ENCODE measurements around the gene RTN4R.

The RTN4R gene

DNA sequence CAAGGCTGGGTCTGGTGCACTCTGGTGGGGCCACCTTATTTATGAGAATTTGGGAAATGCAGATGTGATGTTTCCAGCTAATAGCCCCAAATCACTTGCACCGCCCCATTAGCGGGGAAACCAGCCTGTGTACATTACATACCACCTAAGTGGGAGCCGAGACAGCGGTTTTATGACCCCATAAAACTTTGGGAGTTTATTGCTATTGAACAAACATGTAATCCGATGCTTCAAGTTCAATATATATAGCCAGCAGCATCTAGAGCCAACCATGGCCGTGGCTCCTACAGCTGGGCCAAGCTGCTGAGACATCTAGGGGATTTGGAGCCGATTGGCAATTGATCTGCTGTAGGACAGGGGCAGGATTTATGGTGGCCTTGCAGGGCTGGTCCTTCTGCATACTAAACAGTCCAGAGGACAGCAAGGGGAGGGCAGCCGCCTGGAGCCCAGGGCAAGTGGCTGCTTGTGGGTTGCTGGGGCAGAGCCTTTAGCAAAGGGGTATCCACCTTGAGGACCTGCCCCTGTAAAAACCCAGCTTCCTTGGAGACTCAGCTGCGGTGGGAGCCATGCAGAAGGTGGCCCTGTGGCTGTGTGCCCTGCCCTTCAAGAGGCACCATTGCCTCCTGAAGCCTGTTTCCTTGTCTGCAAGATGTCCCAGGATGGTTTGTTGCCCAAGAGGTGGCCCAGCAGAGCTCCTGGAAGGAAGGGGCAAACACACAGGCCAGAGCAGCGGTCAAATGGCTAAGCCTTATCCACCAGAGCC lies 69.4 kb downstream of the RTN4R start:
- DNase-seq = no peak

DNA sequence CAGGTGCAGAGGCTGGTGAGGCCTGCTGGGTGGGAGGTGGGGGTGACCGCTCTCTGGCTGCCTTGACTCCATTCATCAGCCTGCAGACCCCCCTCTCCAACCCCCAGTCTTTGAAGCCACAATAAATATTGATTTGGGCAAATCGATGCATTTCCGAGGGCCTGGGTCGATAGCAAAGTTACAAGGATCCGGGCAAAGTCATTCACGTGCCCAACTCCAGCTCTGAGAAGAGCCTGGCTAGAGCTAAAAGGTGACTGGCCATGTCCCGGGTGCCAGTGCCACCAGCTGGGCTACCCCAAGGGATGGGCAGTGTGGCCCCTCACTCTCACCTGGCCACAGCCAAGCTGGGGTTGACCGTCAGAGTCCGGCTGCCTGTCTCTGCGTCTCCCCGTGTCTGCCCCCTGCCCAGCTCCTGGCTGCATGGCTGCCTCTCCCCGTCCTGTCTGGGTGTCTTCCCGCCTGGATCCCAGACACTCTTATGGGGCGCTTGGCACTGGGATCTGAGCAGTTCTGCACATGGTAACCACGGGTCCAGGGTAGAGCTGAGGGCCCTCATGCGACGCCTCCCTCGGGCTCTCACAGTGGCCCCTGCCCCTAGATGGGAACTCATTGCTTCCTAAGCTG lies 70.6 kb downstream of the RTN4R start:
- no peak for DNase-seq

DNA sequence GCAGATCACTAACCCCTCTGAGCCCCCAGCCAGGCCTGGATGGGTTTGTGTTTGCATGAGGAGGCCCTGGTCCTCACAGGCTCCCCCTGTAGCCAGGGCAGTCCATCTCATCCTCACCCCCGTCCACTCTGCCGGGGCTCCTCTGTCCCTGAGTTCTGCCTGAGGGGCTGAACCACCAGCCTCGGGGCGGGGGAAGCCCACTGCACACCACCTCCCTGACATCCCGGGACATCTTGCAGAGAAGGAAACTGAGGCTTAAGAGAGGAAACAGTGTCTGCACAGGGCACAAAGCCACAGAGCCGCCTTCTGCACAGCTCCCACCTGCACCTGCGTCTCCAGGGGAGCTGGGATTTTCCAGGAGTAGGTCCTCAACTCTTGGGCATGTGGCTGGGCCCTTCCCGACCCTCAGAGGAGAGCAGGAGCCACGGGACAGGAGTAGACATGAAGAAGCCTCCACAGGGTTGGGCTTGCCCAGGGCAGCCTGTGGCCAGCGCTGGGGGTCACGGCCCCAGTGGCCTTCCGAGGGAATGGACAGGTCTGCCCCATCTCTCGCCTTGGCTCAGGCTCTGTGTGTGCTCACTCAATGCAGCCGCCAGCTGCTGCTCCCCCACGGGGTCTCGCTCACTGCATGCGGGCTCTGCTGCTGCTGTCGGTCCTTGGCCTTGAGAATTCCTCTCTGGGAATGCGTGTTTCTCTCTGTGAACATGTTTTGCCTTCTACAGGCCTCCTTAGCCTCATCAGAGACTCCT lies 71.8 kb downstream of the RTN4R start:
- DNase-seq = no peak

DNA sequence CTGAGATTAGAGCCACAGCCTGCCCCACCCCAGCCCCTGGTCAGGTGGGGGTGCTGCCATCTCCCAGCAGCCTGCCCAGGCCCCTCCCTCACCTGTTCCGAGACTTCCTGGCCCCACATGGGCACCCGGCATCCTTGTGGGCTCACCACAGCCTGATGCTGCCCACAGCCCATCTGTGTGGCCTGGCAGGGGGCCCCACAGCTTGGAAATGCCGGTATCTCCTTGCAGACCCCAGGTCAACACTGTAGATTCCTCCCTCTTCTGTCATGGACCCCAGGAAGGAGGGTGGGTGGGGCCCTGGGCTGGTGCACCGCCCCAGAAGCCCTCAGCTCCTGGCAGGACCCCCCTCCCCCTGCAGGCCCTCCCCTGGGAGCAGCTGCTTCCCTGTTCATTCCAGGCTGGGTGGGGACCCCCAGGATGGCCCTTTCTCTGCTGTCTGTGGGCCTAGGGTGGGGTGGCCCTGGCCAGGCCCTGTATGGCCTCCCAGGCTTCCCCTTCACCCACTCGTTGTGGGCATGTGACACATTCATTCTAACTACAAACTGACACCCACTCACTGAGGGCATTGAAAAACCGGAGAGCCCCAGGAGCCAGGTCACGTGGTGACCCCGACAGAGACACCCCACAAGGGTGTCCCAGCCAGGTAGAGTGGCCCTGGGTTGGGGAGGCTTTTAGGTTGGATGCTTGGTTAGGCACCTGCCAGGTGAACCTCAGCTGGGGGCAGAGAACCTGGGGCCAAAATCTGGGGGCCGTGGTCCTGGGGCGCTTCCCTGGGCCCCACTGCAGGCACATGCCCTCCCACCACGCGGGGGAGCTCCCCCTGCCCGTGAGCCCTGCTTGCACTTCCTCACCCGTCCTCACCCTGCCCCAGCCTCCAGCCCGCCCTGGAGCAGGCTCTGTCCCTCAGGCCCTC lies 73.2 kb downstream of the RTN4R start:
- no peak for DNase-seq

DNA sequence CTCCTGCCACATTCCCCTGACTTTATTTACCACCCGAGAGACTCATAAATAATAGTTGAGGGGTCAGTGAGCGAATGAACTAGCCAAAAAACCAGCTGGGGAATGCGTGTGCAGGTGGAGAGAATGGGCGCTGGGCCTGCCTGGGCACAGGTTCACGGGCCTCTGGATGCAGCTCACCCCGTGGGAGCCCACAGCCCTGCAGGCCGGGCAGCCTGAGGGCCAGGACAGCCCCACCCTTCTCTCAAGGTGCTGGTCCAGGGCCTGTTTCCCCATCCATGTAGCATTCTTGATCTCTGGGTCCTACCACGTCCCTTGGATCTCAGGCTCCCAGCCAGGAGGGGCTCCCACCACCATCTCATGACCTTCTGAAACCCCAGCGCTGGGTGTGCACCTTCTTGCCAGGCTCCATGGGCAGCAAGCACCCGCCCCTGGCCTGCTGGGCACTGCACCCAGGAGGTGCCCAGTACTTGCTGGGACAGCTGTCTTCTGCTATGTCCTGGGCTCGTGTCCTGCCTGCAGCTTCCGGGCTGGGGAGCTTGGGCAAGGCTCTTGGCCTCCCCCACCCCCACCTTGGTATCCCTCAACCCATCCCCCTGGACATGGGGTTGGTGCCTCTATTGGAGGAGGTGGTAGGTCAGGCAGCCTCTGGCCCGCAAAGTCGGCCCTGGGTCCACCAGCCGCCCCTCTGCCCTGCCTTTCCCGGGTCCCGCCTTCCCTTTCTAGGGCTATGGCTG lies 74.2 kb downstream of the RTN4R start:
- no peak for DNase-seq

DNA sequence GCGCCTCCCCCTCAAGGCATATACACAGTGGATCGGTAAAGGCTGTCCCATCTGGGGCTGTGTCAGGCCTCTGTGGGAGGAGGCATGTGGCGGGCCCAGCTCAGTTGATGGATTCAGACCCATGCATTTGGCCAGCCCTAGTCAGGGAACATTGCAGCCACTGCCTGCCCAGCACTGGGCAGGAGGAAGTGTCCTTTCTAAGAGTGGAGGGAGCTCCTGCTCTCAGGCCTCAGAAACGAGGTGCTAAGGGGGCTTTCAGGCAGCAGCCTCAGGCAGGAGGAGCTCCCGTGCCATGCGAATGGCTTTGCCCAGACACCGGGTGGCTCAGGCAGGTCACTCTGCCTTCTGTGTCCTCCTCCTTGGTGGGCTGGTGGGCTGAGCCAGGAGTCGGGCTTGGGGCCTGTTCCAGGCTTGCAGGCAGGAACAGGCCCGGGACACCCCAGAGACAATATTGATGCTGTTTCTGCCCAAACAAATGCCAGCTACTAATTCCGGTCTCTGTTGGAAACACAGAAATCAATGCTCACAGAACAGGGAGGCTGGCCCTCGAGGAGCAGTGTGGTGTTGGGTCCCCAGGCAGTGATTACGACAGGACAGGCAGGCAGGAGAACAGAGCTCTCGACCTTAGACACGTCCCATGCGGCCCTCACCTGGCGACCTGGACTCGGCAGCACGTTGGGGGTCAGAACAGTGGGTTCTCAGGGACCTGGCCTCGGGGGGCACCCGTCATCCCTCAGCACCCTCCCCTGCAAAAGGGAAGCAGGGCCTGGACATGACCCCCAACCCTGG lies 75.0 kb downstream of the RTN4R start:
- DNase-seq = no peak

DNA sequence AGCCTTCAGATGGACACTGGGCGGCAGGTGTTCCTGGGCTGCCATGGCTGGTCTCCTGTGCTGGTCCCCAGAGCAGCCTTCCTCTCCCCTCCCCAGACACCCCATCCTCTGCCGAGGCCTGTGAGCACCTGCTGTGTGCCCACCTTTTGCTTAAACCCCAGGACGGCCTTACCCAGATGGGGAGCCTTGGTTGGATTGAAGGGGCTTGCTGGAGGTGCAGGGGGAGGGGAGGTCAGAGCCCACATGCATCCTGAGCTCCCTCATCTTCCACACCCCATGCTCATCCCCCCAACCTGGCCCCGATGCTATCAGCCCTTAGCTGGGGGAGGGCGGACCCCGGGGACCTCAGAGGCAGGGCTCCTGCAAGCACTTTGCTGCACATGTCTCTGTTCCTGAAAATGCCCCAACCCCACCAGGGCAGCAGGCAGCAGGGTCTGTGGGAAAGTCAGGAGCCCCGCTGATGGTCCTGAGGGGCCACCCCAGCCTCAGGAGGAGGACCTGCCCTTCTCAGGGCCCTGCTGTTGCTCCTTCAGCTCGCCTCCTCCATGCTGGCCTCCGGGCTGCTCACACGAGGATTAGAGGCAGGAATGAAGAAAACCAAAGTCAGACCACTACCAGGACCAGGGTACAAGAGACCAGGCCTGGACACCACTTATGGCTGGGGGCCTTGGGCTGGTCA lies 75.7 kb downstream of the RTN4R start:
- DNase-seq = no peak

DNA sequence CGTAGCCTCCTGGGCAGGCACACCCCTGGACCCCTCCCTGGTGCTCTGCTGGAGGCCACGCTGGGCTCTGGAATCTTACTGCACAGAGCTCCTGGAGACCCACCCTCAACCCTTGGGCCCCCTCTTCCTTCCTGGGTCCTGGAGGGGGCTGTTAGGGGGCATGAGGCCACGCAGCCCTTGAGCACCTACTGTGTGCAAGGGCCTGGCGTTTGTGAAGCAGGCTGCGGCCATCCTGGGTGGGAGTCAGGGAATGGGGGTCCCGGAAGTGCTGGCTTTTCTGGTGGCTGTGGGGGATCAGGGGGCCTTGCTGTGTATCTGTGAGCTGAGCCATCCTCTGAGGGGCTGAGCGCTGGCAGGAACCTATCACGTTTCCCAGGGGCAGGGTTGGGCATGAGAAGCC lies 76.3 kb downstream of the RTN4R start:
- DNase-seq = no peak
